H9 (cell line): Measurements from ENCODE around the gene NEMP1. TPM values are rescaled to one million over a fixed set of nuclear protein-coding genes. Genes with fewer than 3 reads are reported as not detected.

Experiments
- DNase-seq: peaks from one replicate; pipeline ENCODE4 v3.0.0-alpha.2; 2017
- H2AFZ ChIP-seq: one replicate; pipeline ENCODE4 v1.6.1; 2013; ENCODE audit warnings: mild to moderate bottlenecking, low read length, control low read depth, moderate library complexity
- H2AK5ac ChIP-seq: 2 replicates; pipeline ENCODE4 v1.6.1; 2013; ENCODE audit warnings: low read length, control low read depth, mixed read lengths; ENCODE audit not compliant: insufficient read length
- H2BK120ac ChIP-seq: one replicate; pipeline ENCODE4 v1.6.1; 2013; ENCODE audit warnings: low read depth, mild to moderate bottlenecking, low read length, control low read depth, inconsistent platforms; ENCODE audit not compliant: poor library complexity, severe bottlenecking
- H2BK12ac ChIP-seq: 2 replicates; pipeline ENCODE4 v1.6.1; 2013; ENCODE audit warnings: low read length, control low read depth, mixed read lengths, low read depth; ENCODE audit not compliant: insufficient read length
- H2BK15ac ChIP-seq: 2 replicates; pipeline ENCODE4 v1.6.1; 2013; ENCODE audit warnings: low read depth, low read length, control low read depth
- H2BK20ac ChIP-seq: one replicate; pipeline ENCODE4 v1.6.1; 2013; ENCODE audit warnings: low read depth, mild to moderate bottlenecking, low read length, control low read depth, inconsistent platforms; ENCODE audit not compliant: poor library complexity, severe bottlenecking
- H2BK5ac ChIP-seq: 2 replicates; pipeline ENCODE4 v1.6.1; 2013; ENCODE audit warnings: low read length, control low read depth, mixed read lengths; ENCODE audit not compliant: insufficient read length
- H3K14ac ChIP-seq: 2 replicates; pipeline ENCODE4 v1.6.1; 2013; ENCODE audit warnings: low read length, control low read depth; ENCODE audit not compliant: insufficient read depth
- H3K18ac ChIP-seq: 2 replicates; pipeline ENCODE4 v1.6.1; 2013; ENCODE audit warnings: low read depth, mild to moderate bottlenecking, mixed read lengths, low read length, control low read depth; ENCODE audit not compliant: insufficient read length
- H3K23ac ChIP-seq: 2 replicates; pipeline ENCODE4 v1.6.1; 2013; ENCODE audit warnings: low read length, control low read depth, mixed read lengths, low read depth; ENCODE audit not compliant: insufficient read length
- H3K23me2 ChIP-seq: 2 replicates; pipeline ENCODE4 v1.6.1; 2013; ENCODE audit warnings: low read depth, mild to moderate bottlenecking, mixed read lengths, low read length, control low read depth; ENCODE audit not compliant: insufficient read length, poor library complexity, severe bottlenecking
- H3K27ac ChIP-seq: 2 replicates; pipeline ENCODE4 v1.5.1; 2013; ENCODE audit warnings: low read length, control low read depth, mixed read lengths, low read depth; ENCODE audit not compliant: insufficient read length
- H3K27me3 ChIP-seq: 2 replicates; pipeline ENCODE4 v1.6.1; 2013; ENCODE audit warnings: low read length, control low read depth, inconsistent platforms; ENCODE audit not compliant: insufficient read depth
- H3K4ac ChIP-seq: 2 replicates; pipeline ENCODE4 v1.6.1; 2013; ENCODE audit warnings: low read depth, mild to moderate bottlenecking, control low read depth, inconsistent platforms, low read length, moderate library complexity
- H3K4me1 ChIP-seq: 2 replicates; pipeline ENCODE4 v1.6.1; 2013; ENCODE audit warnings: low read length, control low read depth, inconsistent platforms; ENCODE audit not compliant: insufficient read depth
- H3K4me2 ChIP-seq: 2 replicates; pipeline ENCODE4 v1.6.1; 2013; ENCODE audit warnings: low read length, control low read depth, mixed read lengths; ENCODE audit not compliant: insufficient read length, insufficient read depth
- H3K56ac ChIP-seq: 2 replicates; pipeline ENCODE4 v1.6.1; 2013; ENCODE audit warnings: low read depth, mild to moderate bottlenecking, mixed read lengths, low read length, control low read depth; ENCODE audit not compliant: insufficient read length
- H3K79me1 ChIP-seq: 2 replicates; pipeline ENCODE4 v1.6.1; 2013; ENCODE audit warnings: low read depth, mild to moderate bottlenecking, moderate library complexity, low read length, control low read depth, inconsistent platforms; ENCODE audit not compliant: insufficient read depth, poor library complexity, severe bottlenecking
- H3K79me2 ChIP-seq: 2 replicates; pipeline ENCODE4 v1.6.1; 2013; ENCODE audit warnings: low read length, control low read depth, inconsistent platforms; ENCODE audit not compliant: insufficient read depth
- H3K9ac ChIP-seq: 2 replicates; pipeline ENCODE4 v1.6.1; 2013; ENCODE audit warnings: low read length, control low read depth, mixed read lengths; ENCODE audit not compliant: insufficient read length; ENCODE audit errors: extremely low read depth
- H3K9me3 ChIP-seq: one replicate; pipeline ENCODE4 v1.6.1; 2013; ENCODE audit warnings: low read depth, low read length, inconsistent platforms; ENCODE audit not compliant: control insufficient read depth
- H3T11ph ChIP-seq: one replicate; pipeline ENCODE4 v1.6.1; 2013; ENCODE audit warnings: mild to moderate bottlenecking, low read length, control low read depth, inconsistent platforms
- H4K20me1 ChIP-seq: one replicate; pipeline ENCODE4 v1.6.1; 2013; ENCODE audit not compliant: control insufficient read depth, insufficient read length, insufficient read depth
- H4K5ac ChIP-seq: 2 replicates; pipeline ENCODE4 v1.6.1; 2013; ENCODE audit warnings: low read depth, mild to moderate bottlenecking, mixed read lengths, low read length, control low read depth; ENCODE audit not compliant: insufficient read length
- H4K8ac ChIP-seq: replicated peaks from 2 replicates; pipeline ENCODE4 v1.6.1; 2013; ENCODE audit warnings: low read length, control low read depth, mixed read lengths, low read depth; ENCODE audit not compliant: insufficient read length
- H4K91ac ChIP-seq: 2 replicates; pipeline ENCODE4 v1.6.1; 2013; ENCODE audit warnings: low read depth, mild to moderate bottlenecking, moderate library complexity, mixed read lengths, low read length, control low read depth; ENCODE audit not compliant: insufficient read length
- H3K27ac Mint-ChIP-seq, 3 experiments: 2 replicates in 2 of 3; 3 replicates in 1 of 3; pipeline ENCODE4 v1.8.0; 2020 to 2021; ENCODE audit warnings: mixed read lengths in 3 of 3, mild to moderate bottlenecking in 1 of 3, moderate library complexity in 1 of 3
- H3K27me3 Mint-ChIP-seq: 2 replicates; pipeline ENCODE4 v1.8.0; 2021; ENCODE audit warnings: low read depth, mild to moderate bottlenecking, moderate library complexity, mixed read lengths
- H3K36me3 Mint-ChIP-seq, 3 experiments: 2 replicates in 2 of 3; 3 replicates in 1 of 3; pipeline ENCODE4 v1.8.0; 2020 to 2021; ENCODE audit warnings: low read depth in 3 of 3, mixed read lengths in 3 of 3; ENCODE audit not compliant: insufficient read depth in 1 of 3
- H3K4me1 Mint-ChIP-seq, 2 experiments: 2 replicates each; pipeline ENCODE4 v1.8.0; 2020; ENCODE audit warnings: mixed read lengths in 2 of 2
- H3K4me3 Mint-ChIP-seq, 2 experiments: 2 replicates in 1 of 2; 3 replicates in 1 of 2; pipeline ENCODE4 v1.8.0; 2020 to 2021; ENCODE audit warnings: mild to moderate bottlenecking in 2 of 2, mixed read lengths in 2 of 2, moderate library complexity in 1 of 2
- H3K9me3 Mint-ChIP-seq, 2 experiments: 2 replicates in 1 of 2; 3 replicates in 1 of 2; pipeline ENCODE4 v1.8.0; 2020; ENCODE audit warnings: mild to moderate bottlenecking in 2 of 2, mixed read lengths in 2 of 2, moderate library complexity in 1 of 2
- WGBS: extraction: QIAGEN DNeasy Blood & Tissue Kit; methylation state at CpG from one replicate; pipeline ENCODE4 v1.1.7; 2013; ENCODE audit warnings: missing lambda C conversion rate, low lambda C conversion rate, mixed read lengths; ENCODE audit not compliant: insufficient read length; ENCODE audit errors: extremely low coverage; 5-methylcytosine and 5-hydroxymethylcytosine counted together
- total RNA-seq: library from RNA; stranded (reverse); gene quantifications from 2 replicates; pipeline ENCODE4 v1.2.1, GENCODE V29; 2021
- TF ChIP-seq, protein P1 (sequence below): fragments of 200-600 bp; sonication (generic); conservative IDR thresholded peaks from 3 replicates; pipeline ENCODE4 v1.8.0; 2021; ENCODE audit warnings: antibody characterized with exemption, mild to moderate bottlenecking

The NEMP1 gene
- total RNA-seq, 1 experiment from 2014 or later, result 50.1 TPM

DNA sequence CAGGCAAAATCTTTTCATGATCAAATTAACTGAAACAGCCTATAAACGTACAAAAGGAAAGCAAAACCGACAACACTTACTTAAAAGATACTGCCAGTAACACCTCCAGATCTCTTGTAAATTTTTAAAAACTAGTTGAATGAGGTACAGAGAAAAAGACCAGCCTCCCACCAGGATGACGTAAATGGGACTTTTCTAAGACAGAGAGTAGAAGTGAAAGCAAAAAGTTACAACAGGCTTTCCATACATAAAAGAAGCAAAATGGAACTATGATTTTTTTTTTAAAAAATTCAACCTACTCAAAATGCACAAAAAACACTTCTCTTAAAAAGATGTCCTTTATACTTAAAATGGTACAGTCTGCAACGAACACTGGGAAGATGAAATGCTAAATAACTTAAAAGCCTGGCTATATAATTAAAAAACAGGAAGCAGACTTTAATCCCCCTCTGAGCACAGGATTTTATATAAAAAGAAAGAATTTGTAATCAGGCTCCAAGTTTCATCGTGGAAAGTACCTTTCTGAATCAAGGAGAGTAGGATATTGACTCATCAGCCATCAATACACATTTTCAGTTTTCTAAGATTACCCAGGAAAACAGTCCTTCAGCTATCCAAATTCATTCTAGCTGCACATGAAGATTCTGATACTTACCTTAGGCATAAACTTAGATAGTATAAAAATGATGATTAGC is 14.5 kb downstream of the NEMP1 start:
- no peak overlapping the region for H2AFZ ChIP-seq
- no CpG with 5 or more reads among the region's 5 CpGs for WGBS
- no peaks in the 10 kb centered on the region for H3K4me1 Mint-ChIP-seq
- TF ChIP-seq, protein P1, sequence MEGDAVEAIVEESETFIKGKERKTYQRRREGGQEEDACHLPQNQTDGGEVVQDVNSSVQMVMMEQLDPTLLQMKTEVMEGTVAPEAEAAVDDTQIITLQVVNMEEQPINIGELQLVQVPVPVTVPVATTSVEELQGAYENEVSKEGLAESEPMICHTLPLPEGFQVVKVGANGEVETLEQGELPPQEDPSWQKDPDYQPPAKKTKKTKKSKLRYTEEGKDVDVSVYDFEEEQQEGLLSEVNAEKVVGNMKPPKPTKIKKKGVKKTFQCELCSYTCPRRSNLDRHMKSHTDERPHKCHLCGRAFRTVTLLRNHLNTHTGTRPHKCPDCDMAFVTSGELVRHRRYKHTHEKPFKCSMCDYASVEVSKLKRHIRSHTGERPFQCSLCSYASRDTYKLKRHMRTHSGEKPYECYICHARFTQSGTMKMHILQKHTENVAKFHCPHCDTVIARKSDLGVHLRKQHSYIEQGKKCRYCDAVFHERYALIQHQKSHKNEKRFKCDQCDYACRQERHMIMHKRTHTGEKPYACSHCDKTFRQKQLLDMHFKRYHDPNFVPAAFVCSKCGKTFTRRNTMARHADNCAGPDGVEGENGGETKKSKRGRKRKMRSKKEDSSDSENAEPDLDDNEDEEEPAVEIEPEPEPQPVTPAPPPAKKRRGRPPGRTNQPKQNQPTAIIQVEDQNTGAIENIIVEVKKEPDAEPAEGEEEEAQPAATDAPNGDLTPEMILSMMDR, result no peak
- no peak overlapping the region for H3K56ac ChIP-seq
- H3K27me3 ChIP-seq, result no peaks in the 10 kb centered on the region
- H2BK20ac ChIP-seq, result no peak overlapping the region
- H2BK12ac ChIP-seq, result no peak overlapping the region
- H3K23ac ChIP-seq, result no peak overlapping the region
- no peaks in the 10 kb centered on the region for H3K23me2 ChIP-seq
- H2AK5ac ChIP-seq, result no peak overlapping the region
- no peak overlapping the region for H2BK15ac ChIP-seq
- H3K9me3 ChIP-seq, result no peaks in the 10 kb centered on the region
- peaks cover 0 to 2% of the 10 kb centered on the region in 2 experiments; a peak in 1 of 5 replicates for H3K9me3 Mint-ChIP-seq
- peaks cover 30 to 79% (median 62%) of the 10 kb centered on the region in 3 experiments; a peak in 6 of 7 replicates for H3K36me3 Mint-ChIP-seq
- no peak overlapping the region for H4K5ac ChIP-seq
- no peaks in the 10 kb centered on the region for H3K4me1 ChIP-seq
- no peak overlapping the region for H3T11ph ChIP-seq
- H3K4me2 ChIP-seq, result no peak overlapping the region
- H3K18ac ChIP-seq, result no peak overlapping the region
- no peak overlapping the region for H3K4me3 Mint-ChIP-seq
- no peak overlapping the region for H2BK5ac ChIP-seq
- H4K20me1 ChIP-seq, result no peaks in the 10 kb centered on the region
- H3K27ac ChIP-seq, result no peak overlapping the region
- no peak overlapping the region for H3K4ac ChIP-seq
- no peak for DNase-seq
- peak overlapping the region in 1 of 3 experiments; percentile 23; a peak in 2 of 7 replicates for H3K27ac Mint-ChIP-seq
- H2BK120ac ChIP-seq, result no peak overlapping the region
- H3K79me1 ChIP-seq, result no peaks in the 10 kb centered on the region
- no peak overlapping the region for H4K91ac ChIP-seq
- H3K27me3 Mint-ChIP-seq, result no peaks in the 10 kb centered on the region
- H3K9ac ChIP-seq, result no peak overlapping the region
- no peaks in the 10 kb centered on the region for H3K79me2 ChIP-seq
- no peak overlapping the region for H3K14ac ChIP-seq
- H4K8ac ChIP-seq, result no peak overlapping the region
